Muscle of leg (tissue), 11 donors: Measurements from ENCODE around the gene TRMT10B. TPM values are rescaled to one million over a fixed set of nuclear protein-coding genes. Genes with fewer than 3 reads are reported as not detected.
A peak's percentile ranks its signal among the peaks of the same experiment; 100 is the strongest.

Experiments used
- DNase-seq: peaks from one replicate; pipeline ENCODE4 v3.0.0; 2013
- H3K27ac ChIP-seq: one replicate; pipeline ENCODE4 v1.5.1; 2013; ENCODE audit warnings: mild to moderate bottlenecking, low read length, control low read depth
- H3K27me3 ChIP-seq: one replicate; pipeline ENCODE4 v1.6.1; 2013; ENCODE audit warnings: low read length; ENCODE audit not compliant: control insufficient read depth, insufficient read depth
- H3K36me3 ChIP-seq: one replicate; pipeline ENCODE4 v1.6.1; 2013; ENCODE audit warnings: low read length; ENCODE audit not compliant: control insufficient read depth, insufficient read depth
- H3K4me1 ChIP-seq: one replicate; pipeline ENCODE4 v1.6.1; 2013; ENCODE audit warnings: low read length; ENCODE audit not compliant: control insufficient read depth, insufficient read depth
- H3K4me3 ChIP-seq: one replicate; pipeline ENCODE4 v1.5.1; 2013; ENCODE audit warnings: low read length, control low read depth
- H3K9me3 ChIP-seq: replicated peaks from 2 replicates; pipeline ENCODE4 v1.6.1; 2013; ENCODE audit warnings: low read depth, low read length; ENCODE audit not compliant: control insufficient read depth
- WGBS: methylation state at CpG from one replicate; pipeline ENCODE4 v1.1.5; 2013; ENCODE audit warnings: missing lambda C conversion rate; ENCODE audit not compliant: insufficient coverage; 5-methylcytosine and 5-hydroxymethylcytosine counted together
- polyA plus RNA-seq, 8 donors: library from polyadenylated mRNA; unstranded; fragments of 120-200 nt; gene quantifications; one replicate each; pipeline versions ENCODE4 v1.2.1 to v1.2.3, GENCODE V29; 2013; ENCODE audit warnings: inconsistent platforms in 1 of 8, low replicate concordance in 1 of 8; ENCODE audit not compliant: insufficient read length in 8 of 8, insufficient read depth in 1 of 8
- total RNA-seq: library from RNA; stranded (reverse); fragments of 120-200 nt; gene quantifications from one replicate; pipeline ENCODE4 v1.2.4, GENCODE V29; 2013

Gene TRMT10B
- total and polyA plus RNA-seq, 9 donors: 4.8 to 13.8 (median 9.3) TPM

DNA sequence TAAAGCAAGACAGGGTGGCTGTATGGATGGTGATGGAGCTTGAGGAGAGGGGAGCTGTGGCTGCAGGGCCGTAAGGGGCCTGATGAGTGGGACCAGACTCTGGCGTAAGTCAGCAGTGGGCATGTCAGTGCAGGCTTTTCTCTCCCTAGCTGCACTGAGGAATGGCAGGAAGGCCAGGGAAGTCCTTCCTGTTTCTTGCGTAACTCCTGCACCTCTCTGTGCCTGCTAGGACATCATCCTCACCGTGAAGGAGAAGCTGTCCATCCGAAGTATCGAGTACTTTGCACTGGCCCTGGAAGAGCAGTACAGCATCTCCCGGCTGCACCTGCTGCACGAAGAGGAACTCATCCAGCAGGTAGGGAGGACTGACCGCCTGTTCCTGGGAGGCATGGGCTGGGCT lies 24.1 kb upstream of the TRMT10B start:
- H3K27me3 ChIP-seq: no peaks in the 10 kb centered on the region
- peaks cover 19% of the 10 kb centered on the region for H3K4me1 ChIP-seq
- DNase-seq: no peak
- H3K9me3 ChIP-seq: no peaks in the 10 kb centered on the region
- no peak overlapping the region for H3K4me3 ChIP-seq
- H3K36me3 ChIP-seq: peaks cover 10% of the 10 kb centered on the region
- no peak overlapping the region for H3K27ac ChIP-seq
- 93% methylated on average over 9 of the region's 9 CpGs for WGBS

DNA sequence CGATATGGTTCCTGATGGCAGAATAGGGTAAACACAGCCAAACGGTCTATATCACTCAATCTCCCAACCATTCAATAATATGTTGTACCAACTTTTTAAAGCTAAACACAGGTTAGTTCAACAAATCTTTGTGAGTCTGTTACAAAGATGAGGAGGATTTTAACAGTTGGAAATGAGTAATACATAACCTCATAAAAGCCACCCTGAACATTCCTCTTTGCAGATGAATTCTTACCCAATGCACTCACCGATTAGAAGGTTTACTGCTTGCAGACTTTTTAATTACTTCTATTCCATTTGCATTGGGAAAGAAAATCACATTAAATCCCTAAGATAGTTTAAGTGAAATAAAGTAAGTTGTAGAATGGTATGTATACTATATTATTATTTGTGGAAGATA lies 23.3 kb upstream of the TRMT10B start:
- H3K4me3 ChIP-seq: no peak overlapping the region
- no peaks in the 10 kb centered on the region for H3K9me3 ChIP-seq
- WGBS: no CpG with 5 or more reads among the region's 3 CpGs
- DNase-seq: no peak
- no peaks in the 10 kb centered on the region for H3K27me3 ChIP-seq
- peaks cover 11% of the 10 kb centered on the region for H3K36me3 ChIP-seq
- no peak overlapping the region for H3K27ac ChIP-seq
- peaks cover 19% of the 10 kb centered on the region for H3K4me1 ChIP-seq

DNA sequence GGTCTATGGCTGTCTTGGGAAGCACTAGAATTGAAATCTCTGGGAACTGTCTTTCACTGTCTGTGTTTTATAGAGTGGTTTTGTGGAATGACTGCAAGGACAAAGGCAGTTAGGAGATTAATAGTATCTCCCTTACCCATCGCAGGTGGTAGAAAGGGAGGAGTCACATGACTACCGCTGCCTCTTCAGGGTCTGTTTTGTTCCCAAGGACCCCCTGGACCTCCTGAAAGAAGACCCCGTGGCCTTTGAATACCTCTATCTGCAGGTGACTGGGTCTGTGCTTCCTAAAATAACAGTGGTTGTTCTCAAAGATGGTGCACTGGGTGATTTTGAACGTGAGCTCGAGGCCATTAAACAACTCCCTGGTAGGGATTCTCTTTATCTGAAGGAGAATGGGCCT lies 22.8 kb upstream of the TRMT10B start:
- Histone ChIP-seq H3K36me3 (peaks cover 11% of the 10 kb centered on the region), H3K9me3 (no peaks in the 10 kb centered on the region), H3K4me3 (no peak overlapping the region), H3K27ac (no peak overlapping the region), H3K27me3 (no peaks in the 10 kb centered on the region), H3K4me1 (peaks cover 19% of the 10 kb centered on the region)
- 20% methylated on average over 1 of the region's 5 CpGs for WGBS
- DNase-seq: no peak

DNA sequence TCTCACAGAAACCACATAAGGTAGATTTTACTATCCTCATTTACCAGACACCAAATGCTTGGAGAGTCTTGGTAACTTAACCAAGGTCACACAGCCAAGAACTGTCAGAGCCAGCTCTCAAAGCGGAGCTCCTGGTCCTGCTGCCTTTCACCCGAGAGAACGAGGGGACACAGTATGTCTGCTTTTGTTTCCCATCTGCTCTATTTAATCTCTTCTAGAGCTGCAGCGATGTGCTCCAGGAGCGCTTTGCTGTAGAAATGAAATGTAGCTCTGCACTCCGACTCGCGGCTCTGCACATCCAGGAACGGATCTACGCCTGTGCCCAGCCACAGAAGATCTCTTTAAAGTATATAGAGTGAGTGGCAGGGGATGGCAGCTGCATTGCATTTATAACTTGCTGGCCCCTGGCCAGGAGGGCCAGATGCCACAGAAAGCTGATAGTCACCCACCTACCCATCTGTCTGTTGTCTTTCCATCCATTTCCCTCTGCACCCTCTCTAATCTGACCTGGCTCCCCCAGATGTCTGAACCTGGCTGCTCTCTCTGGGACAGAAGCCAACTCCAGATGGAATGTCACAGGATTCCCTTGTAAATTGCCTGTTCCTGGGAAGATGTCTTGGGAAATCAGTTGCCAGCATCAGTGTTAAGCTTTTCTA lies 21.4 kb upstream of the TRMT10B start:
- H3K9me3 ChIP-seq: no peaks in the 10 kb centered on the region
- H3K27ac ChIP-seq: peak overlapping the region; percentile 9
- no peak overlapping the region for H3K4me3 ChIP-seq
- peaks cover 19% of the 10 kb centered on the region for H3K4me1 ChIP-seq
- peak; percentile 62 for DNase-seq
- peaks cover 20% of the 10 kb centered on the region for H3K36me3 ChIP-seq
- H3K27me3 ChIP-seq: no peaks in the 10 kb centered on the region
- WGBS: 39% methylated on average over 8 of the region's 10 CpGs

DNA sequence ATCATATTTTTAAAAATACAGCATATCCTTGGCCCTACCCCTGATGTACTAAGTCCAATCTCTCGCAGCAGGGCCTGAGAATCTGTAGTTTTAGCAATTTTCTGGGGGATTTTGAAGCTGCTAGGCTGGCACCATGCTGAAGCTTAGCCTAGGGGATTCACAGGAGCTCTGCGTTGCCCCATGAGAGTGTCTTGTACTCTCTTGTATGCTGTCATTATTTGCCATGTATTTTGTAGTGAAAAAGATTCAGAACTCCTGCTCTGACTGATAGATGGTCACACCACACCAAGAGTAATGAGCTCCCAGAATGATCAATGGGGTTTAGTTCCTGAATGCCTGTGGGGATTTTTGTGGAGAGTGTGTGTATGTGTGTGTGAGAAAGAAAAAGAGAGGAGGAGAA lies 20.7 kb upstream of the TRMT10B start:
- H3K4me1 ChIP-seq: peaks cover 19% of the 10 kb centered on the region
- no peak overlapping the region for H3K4me3 ChIP-seq
- no peak for DNase-seq
- no peaks in the 10 kb centered on the region for H3K27me3 ChIP-seq
- no peaks in the 10 kb centered on the region for H3K9me3 ChIP-seq
- WGBS: no CpG with 5 or more reads among the region's 2 CpGs
- no peak overlapping the region for H3K27ac ChIP-seq
- peaks cover 20% of the 10 kb centered on the region for H3K36me3 ChIP-seq

DNA sequence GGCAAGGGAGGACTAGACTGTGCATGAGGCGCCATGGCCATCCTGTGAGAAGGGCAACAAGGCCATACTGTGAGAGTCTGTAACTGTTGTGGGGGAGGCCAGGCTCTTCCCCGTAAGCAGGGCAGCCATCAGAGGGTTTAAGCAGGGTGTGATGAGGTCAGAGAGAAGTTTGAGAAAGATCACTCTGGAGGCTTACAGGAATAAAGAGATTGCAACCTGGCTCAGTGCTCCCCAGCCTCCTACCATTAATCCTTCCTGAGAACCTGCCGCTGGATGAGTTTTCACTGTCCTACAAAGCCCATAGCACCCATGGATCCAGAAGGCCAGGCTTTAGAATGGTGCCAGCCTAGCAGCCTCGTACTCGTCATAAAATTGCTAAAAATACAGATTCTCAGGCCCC lies 14.4 kb upstream of the TRMT10B start:
- Histone ChIP-seq H3K27ac (no peak overlapping the region), H3K4me1 (no peaks in the 10 kb centered on the region), H3K4me3 (no peak overlapping the region), H3K36me3 (peaks cover 37% of the 10 kb centered on the region), H3K27me3 (no peaks in the 10 kb centered on the region), H3K9me3 (no peaks in the 10 kb centered on the region)
- DNase-seq: no peak
- 50% methylated on average over 2 of the region's 5 CpGs for WGBS

DNA sequence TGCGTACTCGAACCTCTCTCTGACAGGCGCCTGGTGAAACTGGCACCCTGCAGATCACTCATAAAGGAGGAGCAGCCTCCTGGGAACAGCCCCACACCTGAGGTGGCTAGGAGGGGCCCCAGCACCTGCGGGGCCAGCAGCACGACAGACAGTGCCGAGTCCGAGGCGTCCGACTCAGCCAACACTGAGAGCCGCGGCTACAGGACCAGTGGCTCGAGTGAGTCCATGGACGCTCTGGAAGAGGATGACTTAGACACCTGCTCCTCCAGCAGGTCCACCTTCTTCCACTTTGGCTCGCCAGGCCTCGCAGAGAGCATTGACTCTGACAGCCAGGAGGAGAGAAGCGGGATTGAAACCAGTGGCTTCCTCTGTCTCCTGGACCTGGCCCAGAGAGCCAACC lies 13.5 kb upstream of the TRMT10B start:
- no peaks in the 10 kb centered on the region for H3K9me3 ChIP-seq
- H3K27me3 ChIP-seq: no peaks in the 10 kb centered on the region
- no peak for DNase-seq
- H3K27ac ChIP-seq: no peak overlapping the region
- peaks cover 3% of the 10 kb centered on the region for H3K4me1 ChIP-seq
- H3K36me3 ChIP-seq: peaks cover 35% of the 10 kb centered on the region
- H3K4me3 ChIP-seq: no peak overlapping the region
- WGBS: 91% methylated on average over 15 of the region's 16 CpGs

DNA sequence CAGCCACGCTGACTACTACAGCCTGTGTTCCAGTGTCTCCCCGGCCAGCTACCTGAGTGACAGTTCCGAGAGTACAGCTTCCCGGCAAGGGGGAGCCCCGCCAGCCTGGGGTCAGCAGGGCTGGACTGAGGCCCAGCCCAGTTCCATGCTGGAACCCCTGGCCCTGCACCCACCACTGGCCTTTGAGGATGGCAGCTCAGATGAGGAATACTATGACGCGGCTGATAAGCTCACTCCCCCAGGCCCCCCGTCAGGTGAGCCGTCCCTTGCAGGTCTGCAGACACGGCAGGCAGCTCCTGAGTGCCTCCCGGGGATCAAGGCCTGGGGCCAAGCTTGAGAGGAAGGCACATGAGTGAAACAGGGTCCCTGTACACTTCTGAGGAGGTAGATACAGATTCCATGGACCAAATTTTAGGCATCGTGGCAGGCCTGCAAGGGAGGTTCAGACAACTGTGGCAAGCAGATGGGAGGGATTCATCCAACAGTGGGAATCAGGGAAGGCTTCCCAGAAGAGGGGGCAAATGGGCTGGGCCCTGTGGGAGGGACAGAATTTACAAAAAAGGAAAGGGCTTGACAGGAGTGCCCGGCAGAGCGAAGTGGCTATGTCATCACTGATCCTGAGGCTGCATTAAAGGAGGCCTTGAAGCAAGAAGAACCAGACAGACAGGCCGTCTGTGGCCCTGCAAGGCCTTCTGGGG lies 12.8 kb upstream of the TRMT10B start:
- Histone ChIP-seq H3K36me3 (peaks cover 30% of the 10 kb centered on the region), H3K9me3 (no peaks in the 10 kb centered on the region), H3K27me3 (no peaks in the 10 kb centered on the region), H3K4me3 (no peak overlapping the region), H3K4me1 (peaks cover 9% of the 10 kb centered on the region), H3K27ac (no peak overlapping the region)
- WGBS: 71% methylated on average over 12 of the region's 15 CpGs
- DNase-seq: no peak

DNA sequence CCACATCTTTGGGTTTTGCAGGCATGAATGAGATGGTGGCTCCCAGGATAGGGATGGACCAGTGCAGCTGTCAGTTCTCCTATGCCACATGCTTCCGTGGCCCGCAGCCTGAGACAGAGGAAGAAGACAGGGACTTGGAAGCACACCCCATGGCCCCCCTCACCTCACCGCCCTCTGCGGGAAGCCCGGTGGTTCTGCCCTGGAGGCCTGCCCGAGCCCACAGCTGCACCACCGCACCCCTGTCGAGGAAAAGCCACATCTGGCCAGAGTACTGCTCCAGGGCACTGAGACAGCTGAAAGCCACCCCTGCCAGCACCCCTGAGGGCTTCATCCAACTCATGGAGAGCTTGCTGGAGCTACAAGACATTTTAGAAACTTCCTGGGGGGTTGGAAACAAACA lies 7.6 kb upstream of the TRMT10B start:
- DNase-seq: peak; percentile 64
- Histone ChIP-seq H3K4me1 (peaks cover 19% of the 10 kb centered on the region), H3K36me3 (peaks cover 9% of the 10 kb centered on the region), H3K27ac (no peak overlapping the region), H3K9me3 (no peaks in the 10 kb centered on the region), H3K4me3 (no peak overlapping the region), H3K27me3 (no peaks in the 10 kb centered on the region)
- WGBS: 68% methylated on average over 8 of the region's 8 CpGs

DNA sequence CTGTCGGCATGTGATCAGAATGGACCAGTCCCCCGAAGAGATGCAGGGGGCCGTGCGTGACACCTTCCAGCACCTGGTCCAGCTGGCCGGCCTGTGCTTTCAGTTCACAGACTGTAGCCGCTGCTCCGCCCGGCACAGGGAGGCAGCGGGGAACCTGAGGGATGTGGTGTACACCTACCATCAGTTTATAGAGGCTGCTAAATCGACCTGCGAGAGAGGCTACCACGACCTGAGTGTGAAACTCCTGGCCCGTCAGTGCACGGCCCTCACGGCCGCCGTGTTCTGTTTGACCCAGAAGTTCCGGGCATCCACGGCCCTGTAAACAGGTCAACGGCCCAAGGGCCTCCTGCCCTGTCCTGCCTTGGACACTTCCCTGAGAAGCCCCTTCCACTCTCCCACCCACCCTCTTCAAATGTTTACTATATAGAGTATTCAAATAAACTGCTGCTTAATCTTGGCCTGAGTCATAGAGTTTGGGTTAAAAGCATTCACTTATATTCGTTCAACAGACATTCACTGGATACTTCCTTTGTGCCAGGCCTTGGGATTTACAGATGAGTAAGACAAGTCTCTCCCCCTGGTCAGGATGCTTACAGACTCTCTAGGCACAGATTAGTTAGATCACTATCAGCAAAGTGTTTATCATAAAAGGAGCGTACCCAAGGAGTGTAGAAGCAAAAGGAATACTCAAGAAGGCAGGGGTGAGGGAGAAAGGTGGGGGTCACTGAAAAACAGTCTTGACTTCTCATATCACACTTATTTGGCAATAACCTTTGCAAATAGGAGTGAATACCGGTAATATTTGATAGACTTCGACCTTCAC lies 6.9 kb upstream of the TRMT10B start:
- Histone ChIP-seq H3K4me1 (peaks cover 19% of the 10 kb centered on the region), H3K36me3 (peaks cover 4% of the 10 kb centered on the region), H3K27ac (no peak overlapping the region), H3K4me3 (no peak overlapping the region), H3K9me3 (no peaks in the 10 kb centered on the region), H3K27me3 (no peaks in the 10 kb centered on the region)
- DNase-seq: no peak
- 79% methylated on average over 16 of the region's 24 CpGs for WGBS
